Right lobe of liver (tissue), 4 donors: ENCODE measurements around the gene BRD3.

Source experiments
- POLR2A ChIP-seq: fragments of 450-650 bp; IDR thresholded peaks from one replicate; pipeline ENCODE4 v1.6.1; 2017; ENCODE audit warnings: antibody characterized with exemption, mild to moderate bottlenecking
- TF ChIP-seq, protein P1 (sequence below), 4 donors: fragments of 200-600 bp in 3 of 4; fragments of 450-650 bp in 1 of 4; IDR thresholded peaks; one replicate each; pipeline versions ENCODE4 v1.5.1 to v1.8.0; 2016 to 2022; ENCODE audit warnings: antibody characterized with exemption in 4 of 4, mild to moderate bottlenecking in 2 of 4
- donor health status: DM: no; HTN: no; CAD: no.
- donor health status: DM: no; HTN: no; CAD: no.
- donor health status: DM: no; HTN: yes; CAD: no.

DNA sequence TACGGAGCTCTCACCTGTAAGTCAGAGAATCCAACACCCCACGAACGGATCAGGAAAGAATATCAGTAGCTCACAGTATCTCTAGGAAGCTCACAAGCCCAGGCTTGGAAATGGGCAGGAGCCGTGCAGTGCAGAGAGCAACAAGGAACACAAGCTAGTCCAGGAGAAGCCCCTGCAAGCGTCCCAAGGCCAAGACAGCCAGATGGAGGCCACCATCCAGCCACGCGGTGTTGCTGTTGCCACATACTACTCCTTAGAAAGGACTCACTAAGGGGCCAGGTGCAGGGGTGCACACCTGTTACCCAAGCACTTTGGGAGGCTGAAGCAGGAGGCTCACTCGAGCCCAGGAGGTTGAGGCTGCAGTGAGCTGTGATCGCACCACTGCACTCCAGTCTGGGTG, 60.3 kb downstream of the BRD3 start:
- TF ChIP-seq, protein P1, sequence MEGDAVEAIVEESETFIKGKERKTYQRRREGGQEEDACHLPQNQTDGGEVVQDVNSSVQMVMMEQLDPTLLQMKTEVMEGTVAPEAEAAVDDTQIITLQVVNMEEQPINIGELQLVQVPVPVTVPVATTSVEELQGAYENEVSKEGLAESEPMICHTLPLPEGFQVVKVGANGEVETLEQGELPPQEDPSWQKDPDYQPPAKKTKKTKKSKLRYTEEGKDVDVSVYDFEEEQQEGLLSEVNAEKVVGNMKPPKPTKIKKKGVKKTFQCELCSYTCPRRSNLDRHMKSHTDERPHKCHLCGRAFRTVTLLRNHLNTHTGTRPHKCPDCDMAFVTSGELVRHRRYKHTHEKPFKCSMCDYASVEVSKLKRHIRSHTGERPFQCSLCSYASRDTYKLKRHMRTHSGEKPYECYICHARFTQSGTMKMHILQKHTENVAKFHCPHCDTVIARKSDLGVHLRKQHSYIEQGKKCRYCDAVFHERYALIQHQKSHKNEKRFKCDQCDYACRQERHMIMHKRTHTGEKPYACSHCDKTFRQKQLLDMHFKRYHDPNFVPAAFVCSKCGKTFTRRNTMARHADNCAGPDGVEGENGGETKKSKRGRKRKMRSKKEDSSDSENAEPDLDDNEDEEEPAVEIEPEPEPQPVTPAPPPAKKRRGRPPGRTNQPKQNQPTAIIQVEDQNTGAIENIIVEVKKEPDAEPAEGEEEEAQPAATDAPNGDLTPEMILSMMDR (IDR thresholded peaks at IDR 0.05), result no peak
- TF ChIP-seq POLR2A, result no peak
